ENCODE measurements around the gene LAMB3. TPM values are rescaled to one million over a fixed set of nuclear protein-coding genes. Genes with fewer than 3 reads are reported as not detected.

Gene LAMB3
- total RNA-seq, 1 experiment from 2014 or later, result 70.2 TPM

GRCh38 chr1:209609041-209609790, 43.0 kb downstream of the LAMB3 start:
- POLR2A ChIA-PET, result no interaction called here

More at GRCh38 chr1:209609041-209609790, 43.0 kb downstream of the LAMB3 start:
- no peaks in the 10 kb centered on the region for H3K27me3 ChIP-seq (ENCODE audit: insufficient read depth, low read length)
- H3K9me2 ChIP-seq (ENCODE audit: insufficient read depth), result no peaks in the 10 kb centered on the region
- no TSS peak for BruUV-seq (replicated peaks)
- RAD21 ChIA-PET (ENCODE audit: low non-redundant PET in 1 of 2, low total read pairs in 2 of 2, uncharacterized antibody in 2 of 2, unreplicated experiment in 2 of 2), result no interaction called here
- no peak overlapping the region for H3K4me2 ChIP-seq (ENCODE audit: low read length)
- TF ChIP-seq EZH2 (IDR thresholded peaks at IDR 0.05), result no peak
- TF ChIP-seq JUND (IDR thresholded peaks at IDR 0.05), result no peak
- TF ChIP-seq ZBTB33 (IDR thresholded peaks at IDR 0.05; ENCODE audit: extremely low read depth, insufficient replicate concordance, low read length), result no peak
- TF ChIP-seq RAD21 (IDR thresholded peaks at IDR 0.05; ENCODE audit: low read depth), result no peak
- no peak for TF ChIP-seq SRF (IDR thresholded peaks at IDR 0.05; ENCODE audit: low read depth)
- TF ChIP-seq EZH2phosphoT487 (IDR thresholded peaks at IDR 0.05; ENCODE audit: borderline replicate concordance), result no peak
- no peak for TF ChIP-seq EGR1 (IDR thresholded peaks at IDR 0.05; ENCODE audit: low read depth)
- TF ChIP-seq TCF7L2 (IDR thresholded peaks at IDR 0.05; ENCODE audit: borderline replicate concordance, extremely low read depth, insufficient read depth, insufficient read length), result no peak
- TF ChIP-seq MAX (IDR thresholded peaks at IDR 0.05), result no peak
- no peaks in the 10 kb centered on the region for H4K20me1 ChIP-seq (ENCODE audit: insufficient read depth)
- no peaks in the 10 kb centered on the region for H3K36me3 ChIP-seq (ENCODE audit: control insufficient read depth in 1 of 2, insufficient read depth in 2 of 2, low read length in 2 of 2)
- CTCF ChIA-PET, result interaction anchor here (0.8 kb wide), 1 partner anchor 32 kb away, joined by 3 read pairs; no protein-coding TSS in a partner anchor
- intact Hi-C loops (cut with micrococcal nuclease), result no loop called here
- no peak overlapping the region for H3K27ac ChIP-seq (ENCODE audit: low read depth, low read length)
- H3K4me3 ChIP-seq (replicated peaks in 1 of 2; ENCODE audit: low read depth in 1 of 2, low read length in 2 of 2), result no peak overlapping the region
- H2AFZ ChIP-seq (ENCODE audit: low read depth, low read length, poor library complexity, severe bottlenecking), result no peak overlapping the region
- no peak overlapping the region for H3K9ac ChIP-seq (ENCODE audit: low read length)
- H3K79me2 ChIP-seq (ENCODE audit: insufficient read depth, low read length), result no peaks in the 10 kb centered on the region
- H3K9me3 ChIP-seq (ENCODE audit: control insufficient read depth in 1 of 2, insufficient read depth in 1 of 2, low read depth in 1 of 2, low read length in 2 of 2), result no peaks in the 10 kb centered on the region
- DNase-seq (ENCODE audit: low read depth, low spot score), result no peak
- ATAC-seq, result no peak
- peaks cover 0 to 6% of the 10 kb centered on the region in 2 experiments; a peak in 1 of 4 replicates for H3K4me1 ChIP-seq (ENCODE audit: control insufficient read depth in 1 of 2, insufficient read depth in 2 of 2, low read length in 2 of 2)
